Heart left ventricle (tissue), 16 donors: ENCODE results near the gene CTDSP2. TPM values are rescaled to one million over a fixed set of nuclear protein-coding genes. Genes with fewer than 3 reads are reported as not detected.

Source experiments
- ATAC-seq, 4 donors: fragments of 200-7000 bp; cut with Tn5 transposase; one replicate each; pipeline ENCODE4 v1.9.1; 2020 to 2022; ENCODE audit warnings: moderate library complexity in 4 of 4, mild to moderate bottlenecking in 3 of 4, moderate number of reproducible peaks in 1 of 4
- DNase-seq, 5 donors: peaks; one replicate each; pipeline ENCODE4 v3.0.0-alpha.2; 2020
- H3K27ac ChIP-seq, 12 donors: fragments of 200-600 bp; sonication (generic) in 4 of 12; one replicate each; pipeline versions ENCODE4 v1.5.0 to v1.8.0; 2016 to 2022; ENCODE audit warnings: mild to moderate bottlenecking in 2 of 12
- H3K27me3 ChIP-seq, 9 donors: fragments of 200-600 bp; sonication (generic) in 2 of 9; one replicate each; pipeline versions ENCODE4 v1.5.1 to v1.8.0; 2016 to 2022; ENCODE audit warnings: mild to moderate bottlenecking in 3 of 9
- H3K36me3 ChIP-seq, 9 donors: fragments of 200-600 bp; sonication (generic) in 2 of 9; one replicate each; pipeline versions ENCODE4 v1.5.0 to v1.8.0; 2018 to 2022; ENCODE audit warnings: mild to moderate bottlenecking in 2 of 9
- H3K4me1 ChIP-seq, 12 donors: fragments of 200-600 bp; sonication (generic) in 4 of 12; one replicate each; pipeline versions ENCODE4 v1.5.0 to v1.8.0; 2016 to 2022; ENCODE audit warnings: mild to moderate bottlenecking in 3 of 12
- H3K4me3 ChIP-seq, 12 donors: fragments of 200-600 bp; sonication (generic) in 4 of 12; one replicate each; pipeline versions ENCODE4 v1.5.0 to v1.8.0; 2017 to 2022; ENCODE audit warnings: mild to moderate bottlenecking in 9 of 12, moderate library complexity in 4 of 12
- H3K9me3 ChIP-seq, 12 donors: fragments of 200-600 bp; sonication (generic) in 4 of 12; one replicate each; pipeline versions ENCODE4 v1.5.0 to v1.8.0; 2016 to 2022; ENCODE audit warnings: mild to moderate bottlenecking in 1 of 12
- CTCF ChIP-seq, 12 donors: fragments of 200-600 bp; sonication (generic) in 4 of 12; IDR thresholded peaks; one replicate each; pipeline versions ENCODE4 v1.5.0 to v1.8.0; 2018 to 2022; ENCODE audit warnings: antibody characterized with exemption in 12 of 12, mild to moderate bottlenecking in 5 of 12
- POLR2A ChIP-seq, 2 donors: fragments of 450-650 bp; IDR thresholded peaks; one replicate each; pipeline ENCODE4 v1.6.1; 2017; ENCODE audit warnings: antibody characterized with exemption in 2 of 2, mild to moderate bottlenecking in 2 of 2, moderate library complexity in 2 of 2
- WGBS, 4 donors: extraction: QIAGEN DNeasy Blood & Tissue Kit in 2 of 4; methylation state at CpG; one replicate each; pipeline versions ENCODE4 v1.1.5 to v1.1.7; 2013 to 2018; 5-methylcytosine and 5-hydroxymethylcytosine counted together
- intact Hi-C, 10 donors: fragments of 100-400 bp; cut with DNase I; formaldehyde crosslinking; loops; one replicate each; pipeline versions ENCODE4 v1.11.1 to v1.14.2; 2022
- polyA plus RNA-seq, 2 donors: library from polyadenylated mRNA; stranded (reverse); fragments of 200-250 nt; gene quantifications; one replicate each; pipeline ENCODE4 v1.2.3, GENCODE V29; 2013
- total RNA-seq, 9 donors: library from RNA; depleted of rRNA in 2 of 9; stranded (reverse); fragments of >200 nt in 2 of 9; fragmentation: NEBNext Ultra II Directional in 3 of 9; extraction: Animal tissue kit (Norgen Biotek cat#: 25700) in 3 of 9; gene quantifications; one replicate each; pipeline versions ENCODE4 v1.1.0 to v1.2.4, GENCODE V29; 2016 to 2023
- donor health status: ischemic (EF 13 %, LVEDD 7.1; RV severe dilation, severe dysfunction).
- donor health status: healthy with polysubstance abuse.
- donor health status: DM: no; HTN: yes; CAD: no.
- donor health status: DM: no; HTN: no; CAD: no.
- donor health status: ischemic (EF 25% LVEDD 6.9; RV normal size, moderate dysfunction).
- donor health status: ischemic (EF 25% LVEDD 5.7; RV mildly dilated, moderate dysfunction).
- donor health status: healthy.
- donor health status: DM: yes; HTN: yes; CAD: no.
- donor health status: ischemic (EF 35%, LVEDD 5.7; RV mildly dilated, moderate dysfunction).
- donor health status: nonischemic (EF 11% LVEDD 7.7; RV severe dilation, severe dysfunction).
- donor health status: DM: yes; HTN: yes; CAD: no.
- donor health status: PGD.
- donor health status: ischemic (EF 29% LVEDD 5.4; RV normal size, mild dysfunction).
- donor health status: nonischemic (EF 23%, LVEDD 6.1; RV moderate dilation, normal function).

Gene CTDSP2
- total and polyA plus RNA-seq, 11 donors: 28.0 to 191 (median 82.9) TPM

- DNase-seq (peak in 4 of 5 donors; percentile 62 to 76 (median 71)), ATAC-seq (peak; percentile 30 to 72 (median 70))
- intact Hi-C loops: loop anchor here in 1 of 10 donors (5.0 kb wide), 1 partner anchor 59 kb away; no protein-coding TSS in a partner anchor
These were observed 8.5 kb downstream of the CTDSP2 start for GRCh38 chr12:57837864-57838562.

GRCh38 chr12:57836442-57837375, 9.8 kb downstream of the CTDSP2 start:
- peak; percentile 87 to 91 (median 90) for DNase-seq
- Histone ChIP-seq H3K27me3 (no peaks in the 10 kb centered on the region), H3K27ac (peak overlapping the region in 11 of 12 donors; percentile 51 to 100 (median 70)), H3K9me3 (no peaks in the 10 kb centered on the region), H3K4me1 (peaks cover 65 to 100% (median 100%) of the 10 kb centered on the region in 12 donors), H3K4me3 (peak overlapping the region in 10 of 12 donors; percentile 6 to 49 (median 26)), H3K36me3 (peaks cover 0 to 7% (median 0%) of the 10 kb centered on the region in 9 donors)
- 7 to 16% (median 7%) methylated on average over 13 of the region's 13 CpGs for WGBS, 4 donors
- intact Hi-C loops: loop anchor here in 1 of 10 donors (5.0 kb wide), 1 partner anchor 61 kb away; no protein-coding TSS in a partner anchor
- peak; percentile 37 to 76 (median 52) for ATAC-seq
- TF ChIP-seq CTCF (IDR thresholded peaks at IDR 0.05): no peak
- no peak for TF ChIP-seq POLR2A (IDR thresholded peaks at IDR 0.05)

More at GRCh38 chr12:57837864-57838562, 8.5 kb downstream of the CTDSP2 start:
- peaks cover 0 to 6% (median 0%) of the 10 kb centered on the region in 9 donors for H3K36me3 ChIP-seq
- H3K4me3 ChIP-seq: peak overlapping the region in 10 of 12 donors; percentile 2 to 49 (median 23)
- H3K4me1 ChIP-seq: peaks cover 69 to 100% (median 100%) of the 10 kb centered on the region in 12 donors
- H3K9me3 ChIP-seq: no peaks in the 10 kb centered on the region
- WGBS, 4 donors: 4 to 16% (median 5%) methylated on average over 5 of the region's 5 CpGs
- peak overlapping the region in 11 of 12 donors; percentile 51 to 100 (median 79) for H3K27ac ChIP-seq
- TF ChIP-seq CTCF (IDR thresholded peaks at IDR 0.05) (no peak), POLR2A (IDR thresholded peaks at IDR 0.05) (peak in 1 of 2 donors; percentile 21)
- no peaks in the 10 kb centered on the region for H3K27me3 ChIP-seq

GRCh38 chr12:57835366-57836288, 10.9 kb downstream of the CTDSP2 start:
- intact Hi-C loops: loop anchor here in 1 of 10 donors (5.0 kb wide), 1 partner anchor 62 kb away; no protein-coding TSS in a partner anchor
- DNase-seq (no peak), ATAC-seq (peak in 1 of 4 donors; percentile 6)
- WGBS, 4 donors: 37 to 43% (median 39%) methylated on average over 8 to 9 of the region's 9 CpGs
- Histone ChIP-seq H3K36me3 (peaks cover 0 to 12% (median 0%) of the 10 kb centered on the region in 9 donors), H3K9me3 (no peaks in the 10 kb centered on the region), H3K27ac (peak overlapping the region in 11 of 12 donors; percentile 51 to 100 (median 70)), H3K4me3 (peak overlapping the region in 9 of 12 donors; percentile 6 to 49 (median 26)), H3K4me1 (peaks cover 57 to 100% (median 100%) of the 10 kb centered on the region in 12 donors), H3K27me3 (no peaks in the 10 kb centered on the region)
- TF ChIP-seq POLR2A (IDR thresholded peaks at IDR 0.05) (no peak), CTCF (IDR thresholded peaks at IDR 0.05) (no peak)
